GM19468 (cell line): ENCODE results near the gene PDPK1.
"Not testable (repeated sequence)": the region's sequence is repeated elsewhere in the genome, so short reads cannot be mapped to it uniquely, and the experiment has no call there.

ENCODE experiments used
- ATAC-seq: cut with Tn5 transposase; IDR thresholded peaks from one replicate; pipeline ENCODE4 v1.9.1; 2021; ENCODE audit warnings: mild to moderate bottlenecking, moderate library complexity, moderate number of reproducible peaks; ENCODE audit not compliant: unreplicated experiment; ENCODE audit errors: extremely low read depth

The PDPK1 gene

DNA sequence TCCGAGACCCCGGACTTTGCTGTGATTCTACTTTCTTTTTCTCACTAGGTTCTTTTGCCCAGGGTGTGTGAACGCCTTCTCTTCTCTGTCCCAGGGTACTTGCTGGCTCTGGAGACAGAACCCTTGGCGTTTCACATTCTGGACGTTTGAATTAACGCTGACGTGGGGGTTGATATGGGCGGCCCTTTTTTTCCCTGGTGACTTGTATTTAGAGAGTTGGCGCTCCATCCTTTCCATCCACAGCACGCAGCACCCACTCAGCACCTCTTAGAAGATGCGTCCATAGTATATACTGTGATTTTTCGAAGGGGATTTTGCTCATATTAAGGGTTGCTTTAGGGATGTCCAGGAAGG, 66.2 kb downstream of the PDPK1 start:
- not testable (repeated sequence) for ATAC-seq

DNA sequence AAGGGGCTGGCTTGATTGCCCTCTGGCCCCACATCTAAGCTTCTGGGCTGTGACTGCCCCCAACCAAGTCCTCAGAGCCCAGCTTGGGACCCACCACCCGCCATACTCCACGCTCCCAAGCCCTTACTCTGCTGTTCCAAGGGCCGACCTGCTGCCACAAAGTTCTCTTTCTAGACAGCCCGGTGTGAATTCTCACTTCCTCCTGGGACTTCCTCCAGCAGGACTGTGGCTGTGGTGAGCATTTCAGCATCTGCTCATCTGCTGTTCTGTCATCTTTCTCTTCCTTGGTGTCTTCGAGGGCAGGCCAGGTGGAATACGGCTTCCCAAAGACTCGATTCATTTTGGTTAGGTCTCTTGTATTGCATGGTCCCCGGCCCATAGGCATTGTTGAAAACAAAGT, 69.0 kb downstream of the PDPK1 start:
- ATAC-seq: not testable (repeated sequence)

GRCh38 chr16:2609345-2609744, 71.5 kb downstream of the PDPK1 start:
- not testable (repeated sequence) for ATAC-seq

GRCh38 chr16:2609827-2610470, 72.1 kb downstream of the PDPK1 start:
- ATAC-seq: no peak

GRCh38 chr16:2610781-2611498, 73.1 kb downstream of the PDPK1 start:
- ATAC-seq: no peak

DNA sequence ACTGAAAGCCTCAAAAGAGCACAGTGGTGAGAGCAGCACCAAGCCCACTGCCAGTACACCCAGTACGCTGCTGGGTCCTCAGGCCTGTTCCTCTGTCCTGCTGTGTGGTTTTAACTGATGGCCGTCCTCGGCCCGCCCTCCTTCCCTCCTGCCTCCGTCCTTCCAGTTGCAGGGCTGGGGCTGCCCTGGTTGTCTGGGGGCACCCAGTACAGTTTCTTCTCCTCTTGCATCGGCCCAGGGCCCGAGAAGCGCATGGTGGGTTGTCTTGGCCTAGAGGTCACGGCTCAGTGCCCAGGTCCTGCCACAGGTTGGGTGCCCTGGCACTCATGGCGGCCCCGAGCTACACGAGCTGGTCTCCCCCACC, 73.7 kb downstream of the PDPK1 start:
- ATAC-seq: no peak

DNA sequence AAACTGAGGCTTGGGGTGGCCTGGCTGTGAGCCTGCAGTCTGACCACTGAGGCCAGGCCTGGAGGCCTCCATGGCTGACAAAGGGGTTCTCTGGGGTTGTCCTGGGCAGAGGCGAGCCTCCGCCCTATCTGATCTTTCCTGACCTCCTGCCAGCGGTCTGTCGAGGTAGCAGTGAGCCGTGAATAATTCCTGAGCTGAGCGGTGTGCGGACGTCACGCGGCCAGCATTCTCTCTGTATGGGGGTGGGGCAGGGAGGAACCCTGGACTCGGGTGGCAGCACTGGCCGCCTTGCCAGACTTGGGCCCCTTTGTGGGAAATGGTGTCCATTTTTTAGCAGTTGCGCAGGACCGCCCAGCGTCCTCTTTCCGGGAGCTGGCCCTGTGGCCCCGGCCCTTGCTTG, 74.1 kb downstream of the PDPK1 start:
- not testable (repeated sequence) for ATAC-seq

DNA sequence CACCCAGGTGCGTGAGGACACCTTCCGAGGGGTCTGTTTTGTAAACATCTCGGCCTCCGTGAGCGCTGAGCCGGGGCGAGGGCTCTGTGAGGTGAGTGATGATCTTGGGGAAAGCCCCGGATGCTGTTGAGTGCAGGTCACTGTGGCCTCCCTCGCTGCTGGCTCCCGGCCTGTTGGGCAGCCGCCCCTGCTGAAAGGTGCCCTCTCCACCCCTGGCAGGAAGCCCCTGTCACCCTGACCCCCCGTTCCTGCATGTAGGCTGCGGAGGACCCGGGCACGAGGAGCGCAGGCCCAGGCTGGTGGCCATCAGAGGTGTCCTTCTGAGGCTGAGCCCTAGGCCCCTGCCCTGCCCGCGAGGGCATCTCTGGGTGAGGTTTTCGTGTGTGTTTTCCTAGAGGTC, 75.4 kb downstream of the PDPK1 start:
- not testable (repeated sequence) for ATAC-seq

GRCh38 chr16:2614761-2615191, 77.0 kb downstream of the PDPK1 start:
- no peak for ATAC-seq

DNA sequence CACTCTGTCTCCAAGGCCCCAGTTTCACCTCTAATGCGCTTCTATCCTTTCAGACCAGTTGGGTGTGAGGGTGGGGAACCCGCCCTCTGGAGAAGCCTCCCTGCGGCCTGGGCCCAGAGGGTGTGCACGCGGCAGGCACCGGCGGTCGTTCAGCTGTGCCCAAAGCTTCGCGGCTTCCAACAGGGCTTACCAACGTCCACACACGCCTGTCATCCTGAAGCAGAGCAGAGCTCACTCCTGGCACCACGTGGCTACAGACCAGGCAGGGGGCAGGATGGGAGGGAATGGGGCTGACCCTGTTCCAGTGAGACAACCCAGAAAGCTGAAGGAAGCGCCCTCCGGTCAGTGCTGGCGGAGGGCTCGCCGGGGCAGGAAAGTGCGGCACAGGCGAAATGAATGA, 81.1 kb downstream of the PDPK1 start:
- not testable (repeated sequence) for ATAC-seq

- ATAC-seq: not testable (repeated sequence)
These were observed 81.8 kb downstream of the PDPK1 start for GRCh38 chr16:2619628-2620027.

GRCh38 chr16:2620870-2621269, 83.0 kb downstream of the PDPK1 start:
- not testable (repeated sequence) for ATAC-seq

DNA sequence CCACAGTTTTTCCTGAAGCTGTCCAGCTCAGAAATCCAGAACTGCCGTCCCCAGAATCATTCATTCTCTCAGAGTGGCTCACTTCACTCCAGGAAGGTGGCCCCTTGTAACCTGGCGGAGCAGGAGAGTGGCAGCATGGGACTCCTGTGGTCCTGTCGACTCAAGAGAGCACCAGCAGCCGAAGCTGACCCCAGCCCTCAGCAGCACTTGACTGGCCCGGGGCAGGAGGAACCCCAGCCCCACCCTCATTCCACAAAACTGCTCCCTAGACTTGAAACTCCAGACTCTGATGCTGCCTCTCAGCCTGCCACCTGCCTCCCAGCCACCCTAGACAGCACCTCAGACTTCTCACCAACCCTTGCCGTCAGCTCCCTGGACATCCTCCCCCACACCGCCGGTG, 83.6 kb downstream of the PDPK1 start:
- ATAC-seq: not testable (repeated sequence)

- not testable (repeated sequence) for ATAC-seq
These were observed 89.3 kb downstream of the PDPK1 start for GRCh38 chr16:2627075-2627474.

GRCh38 chr16:2631203-2631602, 93.4 kb downstream of the PDPK1 start:
- ATAC-seq: not testable (repeated sequence)

DNA sequence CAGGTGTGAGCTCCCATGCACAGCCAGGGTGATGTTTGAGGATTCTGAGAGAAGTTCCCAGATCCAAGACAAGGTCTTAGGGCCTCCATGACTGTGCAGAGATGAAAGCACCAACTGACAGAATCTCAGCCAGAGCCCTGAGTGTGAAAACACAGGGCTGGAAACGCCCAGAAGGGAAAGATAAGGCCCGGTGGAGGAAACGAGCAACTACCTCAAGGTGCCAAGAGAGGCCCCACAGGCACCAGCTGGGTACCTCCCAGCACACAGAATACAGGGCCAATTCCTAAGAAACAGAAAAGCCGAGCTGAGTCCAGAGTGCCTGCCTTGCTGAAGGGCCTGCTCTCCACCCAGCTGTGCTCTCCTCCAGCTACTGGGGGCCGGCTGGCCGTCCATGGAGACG, 94.5 kb downstream of the PDPK1 start:
- ATAC-seq: not testable (repeated sequence)

DNA sequence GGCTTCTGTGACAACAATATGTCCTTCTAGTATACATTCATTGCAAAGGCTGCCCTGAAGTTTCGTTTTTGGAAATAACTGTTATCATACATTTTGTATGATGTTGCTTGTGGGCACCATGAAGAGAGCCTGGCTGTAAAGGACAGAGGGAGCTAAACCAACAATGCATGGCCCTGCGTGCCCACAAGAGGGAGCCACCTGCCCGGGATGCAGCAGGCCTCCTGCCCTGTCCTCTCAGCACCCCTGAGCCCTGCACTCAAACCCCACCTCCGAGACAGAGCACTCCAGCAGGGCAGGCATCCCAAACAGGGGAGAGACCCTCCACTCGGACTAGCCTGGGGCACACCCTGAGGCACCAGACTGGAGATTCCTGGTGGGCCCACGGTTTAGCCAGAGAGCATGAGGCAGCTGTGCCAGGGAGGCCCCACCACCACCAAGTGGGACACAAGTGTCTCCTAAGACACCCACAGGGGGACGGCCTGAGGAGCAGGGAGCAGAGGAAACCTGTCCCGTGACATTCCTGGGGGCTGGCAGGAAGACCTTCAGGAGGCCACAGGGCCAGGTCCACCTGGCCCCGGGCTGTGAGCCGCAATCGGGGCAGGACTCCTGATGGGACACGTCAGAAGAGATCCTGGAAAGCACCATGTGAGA, 101.4 kb downstream of the PDPK1 start:
- not testable (repeated sequence) for ATAC-seq

- not testable (repeated sequence) for ATAC-seq
These were observed 101.9 kb downstream of the PDPK1 start for GRCh38 chr16:2639722-2640072.

DNA sequence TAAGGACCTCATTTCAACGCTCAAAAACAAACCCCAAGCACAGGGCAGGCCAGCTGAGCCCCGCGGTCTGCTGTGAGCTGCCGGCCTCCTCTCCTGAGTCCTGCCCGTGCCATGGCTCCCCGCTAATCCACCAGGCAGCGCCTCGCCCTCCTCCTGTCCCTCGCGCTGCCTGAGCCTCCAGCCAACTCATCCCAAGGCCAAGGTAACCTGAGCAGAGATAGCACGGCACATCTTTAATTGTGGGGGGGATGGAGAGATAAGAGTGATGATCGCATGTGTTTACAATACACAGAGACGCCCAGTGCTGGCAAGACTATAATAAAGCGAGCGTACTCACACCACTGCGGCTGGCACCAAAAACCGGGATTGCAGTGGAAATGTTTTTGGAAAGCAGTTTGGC, 104.7 kb downstream of the PDPK1 start:
- ATAC-seq: not testable (repeated sequence)

DNA sequence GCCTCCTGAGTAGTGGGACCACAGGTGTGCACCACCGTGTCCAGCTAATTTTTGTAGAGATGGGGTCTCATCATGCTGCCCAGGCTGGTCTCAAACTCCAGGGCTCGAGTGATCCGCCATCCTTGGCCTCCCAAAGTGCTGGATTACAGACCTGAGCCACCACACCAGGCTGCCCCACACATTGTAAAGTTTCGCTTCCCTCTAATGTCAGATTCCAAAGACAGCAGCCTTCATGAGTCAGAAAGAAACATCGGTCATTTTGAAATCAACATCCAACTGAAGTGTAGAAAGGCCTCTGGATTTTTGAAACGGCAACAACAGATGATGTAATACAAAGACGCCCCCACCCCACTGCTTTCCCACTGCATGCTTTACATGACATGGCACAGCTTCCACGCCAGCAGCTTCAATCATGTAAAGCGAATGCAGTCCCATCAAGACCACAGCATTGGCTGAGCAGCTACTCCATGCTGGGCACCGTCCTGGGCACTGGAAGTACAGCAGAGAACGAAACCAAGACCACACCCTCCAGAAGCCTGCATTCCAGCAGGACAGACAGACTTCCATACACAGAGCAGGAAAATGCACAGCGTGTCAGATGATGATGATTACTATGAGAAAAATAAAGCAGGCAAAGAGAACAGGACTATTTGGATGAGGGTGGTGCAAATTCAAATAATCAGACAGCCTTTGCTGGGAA, 107.1 kb downstream of the PDPK1 start:
- not testable (repeated sequence) for ATAC-seq
